HEK293 (cell line): ENCODE data around the gene RAB7B.

Experiments used
- ZNF335 ChIP-seq: fragments of 450-650 bp; formaldehyde crosslinking; conservative IDR thresholded peaks from 2 replicates; pipeline ENCODE4 v1.5.1; 2016; ENCODE audit warnings: missing biosample characterization, missing genetic modification characterization
- ZNF518A ChIP-seq: fragments of 450-650 bp; formaldehyde crosslinking; conservative IDR thresholded peaks from 2 replicates; pipeline ENCODE4 v1.5.1; 2016; ENCODE audit warnings: low read depth, missing biosample characterization, missing genetic modification characterization
- TF ChIP-seq, protein P1 (sequence below): fragments of 450-650 bp; formaldehyde crosslinking; IDR thresholded peaks from 2 replicates; pipeline ENCODE4 v1.5.1; 2016; ENCODE audit warnings: missing biosample characterization, missing genetic modification characterization
- TF ChIP-seq, protein P2 (sequence below): fragments of 450-650 bp; formaldehyde crosslinking; IDR thresholded peaks from 2 replicates; pipeline ENCODE4 v1.5.1; 2016; ENCODE audit warnings: missing biosample characterization, missing genetic modification characterization, low read depth

DNA sequence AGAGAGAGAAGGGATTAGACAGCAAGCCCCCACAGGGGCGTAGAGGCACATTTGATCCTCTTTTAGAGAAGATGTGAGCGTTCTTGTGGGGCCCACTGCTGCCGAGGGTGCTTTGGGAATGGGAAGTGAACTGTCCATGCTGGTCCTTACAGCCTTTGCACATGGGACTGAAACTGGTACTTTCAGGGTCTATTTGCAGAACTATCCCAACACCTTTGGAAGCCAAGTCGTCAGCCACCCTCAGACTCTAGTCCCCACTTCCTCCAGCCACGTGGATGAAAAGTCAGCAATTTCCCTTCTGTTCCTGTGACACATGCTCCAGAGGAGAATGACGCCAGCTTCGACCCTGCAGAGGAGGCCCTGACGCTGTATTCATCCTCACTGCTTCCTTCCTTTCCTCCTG is 2.6 kb upstream of the RAB7B start:
- TF ChIP-seq ZNF518A (tag by site-specific recombination) (no peak), ZNF335 (no peak)
- TF ChIP-seq, protein P1, sequence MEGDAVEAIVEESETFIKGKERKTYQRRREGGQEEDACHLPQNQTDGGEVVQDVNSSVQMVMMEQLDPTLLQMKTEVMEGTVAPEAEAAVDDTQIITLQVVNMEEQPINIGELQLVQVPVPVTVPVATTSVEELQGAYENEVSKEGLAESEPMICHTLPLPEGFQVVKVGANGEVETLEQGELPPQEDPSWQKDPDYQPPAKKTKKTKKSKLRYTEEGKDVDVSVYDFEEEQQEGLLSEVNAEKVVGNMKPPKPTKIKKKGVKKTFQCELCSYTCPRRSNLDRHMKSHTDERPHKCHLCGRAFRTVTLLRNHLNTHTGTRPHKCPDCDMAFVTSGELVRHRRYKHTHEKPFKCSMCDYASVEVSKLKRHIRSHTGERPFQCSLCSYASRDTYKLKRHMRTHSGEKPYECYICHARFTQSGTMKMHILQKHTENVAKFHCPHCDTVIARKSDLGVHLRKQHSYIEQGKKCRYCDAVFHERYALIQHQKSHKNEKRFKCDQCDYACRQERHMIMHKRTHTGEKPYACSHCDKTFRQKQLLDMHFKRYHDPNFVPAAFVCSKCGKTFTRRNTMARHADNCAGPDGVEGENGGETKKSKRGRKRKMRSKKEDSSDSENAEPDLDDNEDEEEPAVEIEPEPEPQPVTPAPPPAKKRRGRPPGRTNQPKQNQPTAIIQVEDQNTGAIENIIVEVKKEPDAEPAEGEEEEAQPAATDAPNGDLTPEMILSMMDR, result no peak
- TF ChIP-seq, protein P2, sequence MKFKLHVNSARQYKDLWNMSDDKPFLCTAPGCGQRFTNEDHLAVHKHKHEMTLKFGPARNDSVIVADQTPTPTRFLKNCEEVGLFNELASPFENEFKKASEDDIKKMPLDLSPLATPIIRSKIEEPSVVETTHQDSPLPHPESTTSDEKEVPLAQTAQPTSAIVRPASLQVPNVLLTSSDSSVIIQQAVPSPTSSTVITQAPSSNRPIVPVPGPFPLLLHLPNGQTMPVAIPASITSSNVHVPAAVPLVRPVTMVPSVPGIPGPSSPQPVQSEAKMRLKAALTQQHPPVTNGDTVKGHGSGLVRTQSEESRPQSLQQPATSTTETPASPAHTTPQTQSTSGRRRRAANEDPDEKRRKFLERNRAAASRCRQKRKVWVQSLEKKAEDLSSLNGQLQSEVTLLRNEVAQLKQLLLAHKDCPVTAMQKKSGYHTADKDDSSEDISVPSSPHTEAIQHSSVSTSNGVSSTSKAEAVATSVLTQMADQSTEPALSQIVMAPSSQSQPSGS (tag by site-specific recombination), result no peak
